ENCODE data around the gene RNF17.

The RNF17 gene

DNA sequence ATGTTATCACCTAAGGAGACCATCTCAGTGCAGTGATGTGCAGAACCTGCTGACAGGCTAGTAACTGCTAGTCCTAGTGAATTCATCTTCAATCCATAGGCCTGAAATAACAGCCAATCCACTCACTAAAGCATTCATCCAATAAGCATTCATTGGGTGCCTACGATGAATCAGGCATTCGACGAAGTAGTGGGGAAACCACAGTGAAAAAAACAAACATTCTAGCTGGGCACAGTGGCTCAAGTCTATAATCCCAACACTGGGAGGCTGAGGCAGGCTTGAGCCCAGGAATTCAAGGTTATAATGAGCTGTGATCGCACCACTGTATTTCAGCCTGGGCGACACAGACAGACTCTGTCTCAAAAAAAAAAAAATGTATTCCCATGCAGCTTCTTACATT lies 135.6 kb downstream of the RNF17 start:
- no peak for DNase-seq (ENCODE audit: low spot score)

DNA sequence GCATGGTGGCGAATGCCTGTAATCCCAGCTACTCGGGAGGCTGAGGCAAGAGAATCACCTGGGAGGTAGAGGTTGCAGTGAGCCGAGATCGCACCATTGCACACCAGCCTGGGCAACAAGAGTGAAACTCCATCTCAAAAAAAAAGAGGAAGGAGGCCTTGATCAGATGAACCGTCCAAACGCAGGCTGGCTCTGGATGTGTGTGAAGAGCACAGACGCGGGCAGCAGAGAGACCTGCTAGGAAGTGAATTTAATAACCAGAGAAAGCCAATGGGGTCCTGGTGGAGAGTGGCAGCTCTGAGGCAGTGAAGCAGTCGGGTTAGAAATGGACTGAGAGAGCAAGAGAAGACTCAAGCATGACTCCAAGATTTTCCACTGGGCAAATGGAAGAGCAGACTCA lies 136.5 kb downstream of the RNF17 start:
- no peak for DNase-seq (ENCODE audit: low spot score)

DNA sequence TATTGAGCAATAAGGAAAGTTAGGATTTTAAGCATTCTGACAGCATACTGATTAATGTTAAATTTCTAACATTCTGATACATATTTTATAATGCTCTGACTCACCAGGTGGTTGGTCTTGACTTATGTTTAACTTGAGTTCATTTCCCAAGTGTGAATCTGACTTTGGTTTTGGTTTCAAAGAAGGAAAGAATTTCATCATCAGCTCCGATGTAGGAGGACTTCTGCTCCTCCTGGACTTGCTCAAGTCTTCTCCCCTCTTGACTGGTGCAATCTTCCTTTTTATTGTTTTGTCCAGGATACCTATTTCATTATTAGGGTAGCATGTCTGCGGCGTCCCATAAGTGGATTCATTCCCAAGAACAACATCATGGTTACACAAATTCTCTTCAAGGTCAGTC lies 141.3 kb downstream of the RNF17 start:
- no peak for DNase-seq (ENCODE audit: low spot score)

DNA sequence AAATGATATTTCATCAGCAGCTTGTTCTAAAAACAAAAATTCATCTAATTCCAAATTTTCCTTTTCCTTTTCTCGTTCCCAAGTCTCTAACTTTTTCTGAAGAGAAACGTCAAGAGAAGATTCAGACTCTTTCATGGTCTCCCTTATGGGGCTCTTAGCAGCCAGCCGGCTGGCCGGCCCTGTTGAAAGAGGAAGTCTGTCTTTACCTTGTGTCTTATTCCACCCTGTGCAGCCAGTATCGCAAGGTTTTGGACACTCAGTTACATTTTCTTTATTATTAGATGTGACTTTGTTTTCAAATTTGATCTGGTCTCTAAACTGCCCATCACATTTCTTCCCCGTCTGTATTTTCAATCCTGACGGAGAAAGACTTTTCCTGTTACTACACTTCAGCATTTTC lies 142.3 kb downstream of the RNF17 start:
- DNase-seq (ENCODE audit: low spot score) = no peak

DNA sequence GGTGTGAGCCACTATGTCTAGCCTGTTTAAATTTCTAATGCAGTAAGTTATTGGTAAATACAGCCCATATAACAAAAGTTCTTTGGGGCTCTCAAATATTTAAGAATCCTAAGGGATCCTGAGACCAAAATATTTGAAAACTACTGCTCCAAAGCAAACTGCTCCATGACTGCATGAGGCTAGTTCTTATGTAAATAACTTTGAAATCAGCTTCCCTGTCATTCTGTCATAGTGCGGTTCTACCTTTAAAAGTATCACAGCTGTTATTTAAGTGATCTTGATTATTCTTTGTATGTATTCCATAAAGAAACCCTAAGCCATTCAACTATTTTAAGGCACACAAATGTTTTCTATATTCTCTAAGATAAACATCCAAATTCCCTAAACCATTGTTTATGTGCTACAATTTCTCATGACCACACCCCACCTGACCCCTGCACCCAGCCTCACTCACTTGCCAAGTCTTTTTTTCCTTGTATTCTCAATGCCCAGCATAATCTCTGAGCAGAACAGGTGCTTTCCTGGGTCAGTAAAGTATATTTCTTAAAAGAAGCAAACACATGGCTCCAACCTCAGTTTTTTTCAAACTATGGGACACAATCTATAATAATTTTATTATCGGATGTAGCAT lies 146.6 kb downstream of the RNF17 start:
- no peak for DNase-seq (ENCODE audit: low spot score)

DNA sequence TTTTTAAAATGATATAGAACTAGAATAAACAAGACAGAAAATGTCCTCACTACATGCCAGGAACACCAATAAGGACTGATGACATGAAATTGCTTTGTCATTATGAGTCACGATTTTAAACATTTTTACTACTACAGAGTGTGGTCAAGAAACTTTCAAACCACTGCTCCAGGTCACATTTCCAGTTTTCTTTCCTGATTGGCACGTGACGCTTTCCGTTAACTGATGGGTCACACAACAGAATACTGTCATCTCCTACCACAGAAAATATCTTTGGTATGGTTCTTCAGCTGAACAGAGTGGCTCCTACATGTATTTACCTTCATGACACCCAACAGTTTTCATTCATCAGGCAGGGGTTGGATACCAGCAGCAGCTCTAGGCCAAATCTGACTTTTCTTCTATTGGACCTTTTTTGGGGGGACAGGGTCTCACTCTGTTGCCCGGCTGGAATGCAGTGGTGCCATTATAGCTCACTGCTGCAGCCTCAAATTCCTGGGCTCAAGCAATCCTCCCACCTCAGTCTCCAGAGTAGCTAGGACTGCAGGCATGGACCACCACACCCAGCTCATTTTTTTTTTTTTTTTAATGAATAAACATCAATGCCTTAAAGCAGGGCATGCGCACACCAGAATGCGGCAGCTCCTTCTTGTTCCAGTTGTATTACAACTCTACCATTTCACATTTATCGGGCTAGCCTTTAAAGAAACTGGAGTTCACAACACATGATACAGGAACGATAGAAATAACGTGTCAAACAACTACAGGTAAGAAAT lies 147.4 kb downstream of the RNF17 start:
- DNase-seq (ENCODE audit: low spot score) = no peak

DNA sequence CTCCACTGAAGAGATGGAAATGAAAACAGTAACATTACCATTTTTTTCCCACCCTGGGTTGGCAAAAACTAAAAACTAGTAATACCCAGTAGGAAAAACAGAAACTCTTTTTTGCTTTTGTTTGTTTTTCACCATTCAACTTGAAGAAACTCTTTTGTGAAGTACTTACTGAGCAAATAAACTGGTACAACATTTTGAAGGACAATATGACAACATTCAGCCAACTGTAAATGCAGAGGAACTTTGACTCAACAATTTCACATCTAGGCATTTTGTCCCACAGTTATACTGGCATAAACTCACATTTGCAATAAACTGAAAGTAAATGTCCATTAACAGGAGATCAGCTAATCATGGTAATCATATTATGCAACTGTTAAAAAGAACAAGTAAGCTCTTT lies 152.5 kb downstream of the RNF17 start:
- no peak for DNase-seq (ENCODE audit: low spot score)

DNA sequence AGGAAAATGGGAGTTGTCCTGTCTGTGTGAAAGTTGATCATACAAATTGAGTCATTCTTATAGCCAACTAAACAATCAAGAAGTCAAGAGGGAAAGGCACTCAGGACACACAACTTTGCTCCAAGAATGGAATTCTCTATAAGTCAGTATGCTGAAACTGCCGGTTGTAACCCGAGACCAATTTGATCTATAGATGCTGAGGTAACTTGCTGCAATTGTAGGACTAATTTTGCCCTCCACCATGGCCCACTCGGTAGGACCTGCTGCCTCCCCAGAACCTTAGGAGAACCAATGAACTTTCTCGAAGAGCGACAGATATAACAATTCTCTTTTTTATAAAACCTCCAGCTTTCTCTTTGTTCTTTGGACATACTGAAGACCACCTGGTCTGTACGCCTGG lies 157.0 kb downstream of the RNF17 start:
- DNase-seq (ENCODE audit: low spot score) = no peak

DNA sequence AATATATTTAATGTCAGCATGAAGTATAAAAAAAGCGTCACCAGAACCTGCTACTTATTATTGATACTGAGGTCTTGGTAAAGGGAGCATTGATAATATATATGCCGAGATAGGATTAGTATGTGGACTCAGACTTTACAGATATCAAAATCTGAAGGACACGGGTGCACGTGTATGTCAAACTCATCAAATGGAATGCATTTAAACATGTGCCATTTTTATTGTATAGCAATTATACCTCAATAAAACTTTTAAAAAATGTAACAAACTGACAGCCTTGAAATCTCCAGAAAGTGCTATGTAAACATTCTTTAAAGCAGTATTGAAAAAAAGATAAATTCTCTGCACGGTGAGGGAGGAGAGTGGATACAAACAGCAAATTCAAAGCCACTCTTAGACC lies 157.9 kb downstream of the RNF17 start:
- DNase-seq (ENCODE audit: low spot score) = no peak

DNA sequence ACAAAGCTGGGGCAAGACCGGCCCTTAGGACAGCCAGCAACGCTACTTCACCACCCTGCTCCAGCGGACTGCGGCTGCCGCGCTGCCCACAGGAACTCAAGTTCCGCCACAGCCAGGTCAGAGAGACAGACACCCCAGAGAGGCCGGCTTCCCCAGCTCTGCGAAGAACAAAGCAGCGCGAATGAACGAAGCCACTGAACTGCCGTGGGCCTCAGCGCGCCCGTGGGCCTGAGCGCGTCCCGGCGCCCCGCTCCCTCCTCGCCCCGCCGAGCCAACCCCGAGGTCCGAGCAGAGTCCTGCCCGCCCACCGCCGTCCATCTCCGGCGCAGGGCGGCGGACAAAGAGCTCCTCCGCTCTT lies 158.4 kb downstream of the RNF17 start:
- no peak for DNase-seq (ENCODE audit: low spot score)

DNA sequence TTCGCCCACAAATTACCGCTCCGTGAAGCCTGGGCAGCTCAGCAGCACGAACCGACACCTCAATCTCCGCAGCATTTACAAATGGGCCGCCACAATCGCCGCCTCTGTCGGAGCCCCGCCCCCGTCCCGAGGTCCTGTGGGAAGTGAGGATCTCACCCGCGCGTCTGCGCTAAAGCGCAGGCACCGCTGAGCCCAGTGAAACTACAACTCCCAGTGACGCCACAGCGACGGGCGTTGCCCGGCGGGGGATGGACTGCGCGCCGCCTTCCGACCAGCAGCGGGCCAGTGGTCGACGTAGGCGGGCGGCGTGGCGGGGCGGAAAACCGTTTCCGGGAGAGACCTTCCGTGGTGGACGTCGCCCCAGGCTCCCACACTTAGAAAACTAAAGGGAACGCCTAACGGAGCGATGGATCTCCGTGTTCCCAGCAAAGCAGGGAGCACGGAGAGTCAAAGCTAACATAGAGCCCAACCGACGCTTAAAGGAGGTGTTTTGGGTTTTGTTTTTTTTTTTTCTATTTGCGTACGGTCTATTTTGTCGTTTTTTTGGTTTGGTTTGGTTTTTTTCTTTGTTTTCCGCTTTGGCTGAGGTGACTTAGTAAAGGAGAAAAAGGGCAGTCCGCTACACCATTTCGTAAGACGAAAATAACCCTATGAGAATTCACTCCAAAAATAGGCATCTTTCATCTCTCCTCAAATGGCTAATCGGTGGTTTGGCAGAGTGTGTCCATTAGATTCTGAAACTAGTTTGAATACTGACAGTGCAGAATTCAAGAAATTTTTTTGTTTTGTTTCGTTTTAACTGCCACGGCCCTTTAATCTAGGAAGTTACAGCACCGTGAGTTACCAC lies 159.0 kb downstream of the RNF17 start:
- peak; percentile 97 for DNase-seq (ENCODE audit: low spot score)

DNA sequence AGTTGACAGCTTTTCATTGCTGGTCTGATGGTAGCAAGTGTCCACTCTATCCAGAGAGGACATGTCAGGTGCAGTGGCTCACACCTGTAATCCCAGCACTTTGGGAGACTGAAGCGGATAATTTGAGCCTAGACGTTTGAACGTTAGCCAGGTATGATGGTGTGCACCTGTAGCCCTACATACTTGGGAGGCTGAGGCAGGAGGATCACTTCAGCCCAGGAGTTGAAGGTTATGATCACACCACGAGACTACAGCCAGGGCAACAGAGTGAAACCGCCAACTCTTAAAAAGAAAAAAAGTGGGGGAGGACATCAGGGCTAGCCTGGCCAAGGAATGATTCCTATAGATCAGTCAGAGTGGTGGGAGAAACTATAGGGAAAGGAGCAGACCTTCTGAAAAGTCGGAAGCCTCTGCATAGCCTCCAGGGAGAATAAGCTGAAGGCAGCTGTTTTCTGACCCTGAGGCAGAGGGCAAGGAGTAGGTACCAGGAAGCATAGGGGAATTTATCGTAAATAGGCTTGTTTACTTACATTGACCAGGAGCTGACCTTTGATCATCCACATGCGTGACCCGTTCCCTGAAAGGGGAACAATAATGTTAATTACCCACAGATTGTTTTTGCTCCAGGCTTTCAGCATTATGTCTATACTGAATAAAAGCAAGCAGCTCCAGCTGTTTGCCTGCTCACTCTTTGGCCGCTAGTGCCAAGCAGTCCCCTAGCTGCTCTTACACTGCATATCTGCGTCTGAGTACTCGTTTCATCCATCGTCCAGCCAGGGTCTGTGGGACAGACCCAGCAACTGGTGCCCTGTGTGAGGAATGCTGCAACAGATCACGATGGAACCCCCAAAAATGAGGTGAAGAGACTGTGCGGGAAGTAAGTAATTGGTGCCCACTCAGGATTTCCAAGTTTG lies 161.6 kb downstream of the RNF17 start:
- DNase-seq (ENCODE audit: low spot score) = no peak

DNA sequence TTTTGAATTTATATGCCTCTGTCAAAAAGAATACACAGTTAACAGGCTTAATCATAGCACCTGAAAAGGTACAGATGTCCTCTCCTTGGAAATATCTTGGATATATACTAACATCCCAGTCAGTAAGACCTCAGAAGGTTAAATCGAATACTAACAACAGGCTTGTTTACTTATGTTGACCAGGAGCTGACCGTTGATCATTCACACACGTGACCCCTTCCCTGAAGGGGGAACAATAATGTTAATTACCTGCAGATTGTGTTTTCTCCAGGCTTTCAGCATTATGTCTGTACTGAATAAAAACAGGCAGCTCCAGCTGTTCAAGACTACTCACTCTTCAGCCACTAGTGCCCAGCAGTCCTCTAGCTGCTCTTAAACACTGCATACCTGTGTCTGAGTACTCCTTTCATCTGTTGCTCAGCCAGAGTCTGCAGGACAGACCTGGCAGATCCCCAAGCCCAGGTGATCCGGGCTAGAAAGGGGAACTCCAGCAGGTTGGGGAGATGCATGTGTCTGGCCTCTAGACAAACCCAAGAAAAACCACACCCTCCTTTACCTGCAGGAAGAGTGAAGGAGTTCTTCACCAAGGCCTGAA lies 163.9 kb downstream of the RNF17 start:
- no peak for DNase-seq (ENCODE audit: low spot score)

DNA sequence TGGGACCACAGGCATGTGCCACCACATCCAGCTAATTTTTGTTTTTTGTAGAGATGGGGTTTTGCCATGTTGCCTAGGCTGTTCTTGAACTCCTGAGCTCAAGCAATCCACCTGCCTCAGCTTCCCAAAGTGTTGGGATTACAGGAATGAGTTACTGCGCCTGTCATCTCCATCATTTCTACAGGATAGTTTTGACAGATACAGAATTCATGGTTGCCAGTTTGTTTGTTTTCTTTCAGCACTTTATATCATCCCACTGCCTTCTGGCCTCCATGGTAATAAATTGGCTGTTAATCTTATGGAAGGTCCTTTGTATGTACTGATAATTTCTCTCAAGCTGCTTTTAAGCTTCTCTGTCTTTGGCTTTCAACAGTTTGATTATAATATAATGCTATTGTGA lies 165.2 kb downstream of the RNF17 start:
- DNase-seq (ENCODE audit: low spot score) = no peak
